ENCODE measurements around the gene PXDC1.
A peak's percentile ranks its signal among the peaks of the same experiment; 100 is the strongest.

GRCh38 chr6:3732345-3733141 is 19.0 kb downstream of the PXDC1 start:
- TF ChIP-seq CTCF (IDR thresholded peaks at IDR 0.05) (peak; percentile 64 to 86 (median 80)), POLR2A (IDR thresholded peaks at IDR 0.05) (no peak), POLR2AphosphoS5 (IDR thresholded peaks at IDR 0.05) (no peak), EP300 (IDR thresholded peaks at IDR 0.05) (no peak)
